HG02870 (cell line): ENCODE results near the gene SVOP.
"Not testable (repeated sequence)": the region's sequence is repeated elsewhere in the genome, so short reads cannot be mapped to it uniquely, and the experiment has no call there.

Experiments
- ATAC-seq: cut with Tn5 transposase; IDR thresholded peaks from one replicate; pipeline ENCODE4 v1.9.1; 2021; ENCODE audit warnings: mild to moderate bottlenecking, moderate library complexity; ENCODE audit not compliant: unreplicated experiment

SVOP gene

DNA sequence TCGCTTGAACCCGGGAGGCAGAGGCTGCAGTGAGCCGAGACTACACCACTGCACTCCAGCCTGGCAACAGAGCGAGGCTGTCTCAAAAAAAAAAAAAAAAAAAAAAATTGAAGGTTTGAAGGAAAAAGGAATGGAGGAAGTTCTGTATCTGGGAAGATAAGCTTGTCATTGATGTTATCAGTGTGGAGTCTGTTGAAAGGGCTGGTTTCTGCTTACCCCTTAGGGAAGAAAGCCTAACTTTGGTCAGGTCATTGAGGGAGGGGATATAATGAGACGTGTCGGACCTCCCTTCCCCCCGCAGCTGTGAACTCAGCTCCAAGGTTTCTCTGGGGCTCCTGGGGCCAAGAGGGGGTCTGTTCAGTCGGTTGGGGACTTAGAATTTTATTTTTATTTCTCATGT lies 124.5 kb downstream of the SVOP start:
- no peak for ATAC-seq

- no peak for ATAC-seq
Observed at GRCh38 chr12:108895220-108895802, 125.6 kb downstream of the SVOP start.

DNA sequence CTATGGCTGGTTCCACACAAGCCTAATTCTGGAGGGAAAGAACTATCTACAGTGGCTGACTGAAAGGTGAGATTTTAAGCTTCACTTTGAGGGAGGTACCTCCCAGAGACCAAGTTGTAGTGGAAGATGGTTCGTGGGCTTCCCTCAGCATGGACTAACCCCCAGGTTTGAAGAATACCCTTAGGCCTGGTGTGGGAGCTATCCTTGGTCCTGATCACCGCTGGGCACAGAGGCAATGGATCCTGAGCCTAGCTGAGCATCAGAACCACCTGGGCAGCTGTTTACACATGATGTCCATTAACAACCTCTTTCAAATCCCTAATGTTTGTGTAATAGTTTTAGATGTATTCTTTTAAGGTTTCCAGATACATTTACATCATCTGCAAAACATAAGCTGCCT lies 130.7 kb downstream of the SVOP start:
- no peak for ATAC-seq

DNA sequence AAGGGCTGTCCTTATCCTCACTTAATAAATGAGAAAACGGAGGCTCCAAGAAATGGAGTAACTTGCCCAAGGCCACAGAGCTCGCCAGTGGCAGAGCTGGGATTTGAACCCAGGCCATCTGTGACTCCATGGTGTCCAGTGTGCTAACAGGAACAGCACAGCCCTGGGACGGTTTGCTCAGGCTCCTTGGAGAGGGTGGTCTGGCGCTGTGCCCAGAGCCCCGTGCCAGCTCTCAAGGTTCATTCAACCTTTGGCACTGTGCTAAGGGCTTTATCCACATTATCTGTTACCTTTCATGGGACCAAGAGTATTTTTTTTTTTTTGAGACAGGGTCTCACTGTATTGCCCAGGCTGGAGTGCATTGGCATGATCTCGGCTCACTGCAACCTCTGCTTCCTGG lies 132.8 kb downstream of the SVOP start:
- ATAC-seq = no peak

DNA sequence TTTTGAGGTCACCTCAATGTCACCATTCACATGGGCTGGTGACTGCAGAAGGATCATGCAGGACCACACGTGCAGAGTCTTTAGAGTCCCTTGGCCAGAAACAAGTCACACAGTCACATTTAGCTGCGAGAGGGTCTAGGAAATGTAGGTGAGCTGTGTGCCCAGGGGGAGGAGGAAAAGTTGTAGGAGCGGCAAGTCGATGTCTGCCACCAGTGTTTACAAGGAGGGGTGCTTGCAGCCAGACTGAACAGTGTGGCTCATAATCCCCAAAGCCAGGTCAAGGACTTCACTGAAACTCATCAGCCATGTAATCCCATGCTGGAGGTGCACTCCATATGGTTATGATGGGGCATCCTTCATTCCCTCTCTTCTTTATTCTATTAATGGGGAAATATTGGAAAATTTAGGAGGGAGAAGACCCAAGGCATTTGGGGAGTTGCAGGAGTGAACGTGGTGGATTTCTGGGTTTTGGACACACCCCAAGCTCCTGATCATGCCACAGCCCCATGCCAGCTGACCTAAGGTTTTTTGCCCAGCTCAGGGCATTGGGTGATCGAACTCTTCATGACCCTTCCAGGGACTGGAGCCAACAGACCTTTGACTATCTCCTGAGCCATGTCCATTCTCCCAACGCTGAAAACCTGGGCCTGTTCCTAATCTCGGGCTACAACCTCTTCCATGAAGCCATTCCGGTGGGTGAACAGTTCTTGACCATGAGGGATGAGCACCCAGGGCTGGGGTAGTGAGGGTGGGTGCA lies 133.8 kb downstream of the SVOP start:
- ATAC-seq = no peak

DNA sequence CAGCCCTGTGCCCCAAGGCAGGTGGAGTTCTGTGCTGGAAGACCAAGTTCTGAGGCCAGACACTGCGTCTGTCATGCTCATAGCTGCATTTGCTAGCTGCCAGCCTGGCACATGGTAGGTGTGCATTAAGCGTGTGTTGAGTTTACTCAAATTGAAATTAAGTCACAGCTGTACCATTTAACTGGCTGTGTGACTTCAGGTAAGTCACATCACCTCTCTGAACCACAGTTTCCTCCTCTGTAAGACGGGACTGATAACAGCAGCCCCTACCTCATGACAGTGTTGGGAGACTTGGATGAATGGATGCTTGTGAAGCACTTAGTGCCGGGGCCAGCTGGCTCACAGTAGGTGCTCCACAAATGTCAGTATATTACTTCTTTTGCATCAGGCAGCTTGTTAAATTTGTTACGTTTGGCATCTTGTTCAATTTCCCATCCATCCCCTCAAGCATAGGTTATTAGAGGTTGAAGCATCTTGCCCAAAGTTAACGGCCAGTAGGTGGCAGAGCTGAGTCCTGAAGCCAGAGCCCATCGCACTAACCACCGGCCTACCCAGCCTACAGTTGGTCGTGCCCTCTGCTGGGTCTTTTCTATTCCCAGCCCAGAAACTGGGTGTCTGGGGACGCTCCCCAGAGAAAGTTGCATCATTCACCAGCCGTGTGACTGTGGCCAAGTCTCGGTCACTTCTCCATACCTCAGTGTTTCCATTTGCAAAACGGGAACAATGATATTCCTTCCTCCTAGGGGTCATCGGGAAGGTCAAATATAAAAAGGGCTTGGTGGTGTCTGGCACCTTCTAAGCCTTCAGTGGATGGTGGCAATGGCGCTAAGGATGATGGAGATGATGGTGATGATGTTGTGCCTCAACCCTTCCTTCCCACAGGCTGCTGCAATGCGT lies 136.5 kb downstream of the SVOP start:
- no peak for ATAC-seq

DNA sequence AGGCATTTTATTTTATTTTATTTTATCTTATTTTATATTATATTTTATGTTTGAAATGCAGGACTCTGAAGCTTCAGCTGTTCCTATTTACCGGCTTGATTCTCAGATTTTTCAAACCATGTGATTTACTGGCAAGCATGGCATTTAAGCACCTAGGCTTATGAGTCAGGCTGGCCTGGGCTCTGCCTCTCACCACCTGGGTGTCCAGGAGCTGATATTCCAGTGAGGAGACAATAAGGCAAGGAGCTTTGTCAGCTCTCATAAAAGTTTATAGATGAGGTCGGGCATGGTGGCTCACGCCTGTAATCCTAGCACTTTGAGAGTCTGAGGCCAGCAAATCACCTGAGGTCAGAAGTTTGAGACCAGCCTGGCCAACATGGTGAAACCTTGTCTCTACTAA lies 138.9 kb downstream of the SVOP start:
- ATAC-seq = no peak

GRCh38 chr12:108879615-108880254 lies 141.1 kb downstream of the SVOP start, which contains the start of gene DAO:
DAO (plus strand) TSS chr12:108880092; CDS start chr12:108885007, 4,915 bp downstream.
- ATAC-seq = no peak

DNA sequence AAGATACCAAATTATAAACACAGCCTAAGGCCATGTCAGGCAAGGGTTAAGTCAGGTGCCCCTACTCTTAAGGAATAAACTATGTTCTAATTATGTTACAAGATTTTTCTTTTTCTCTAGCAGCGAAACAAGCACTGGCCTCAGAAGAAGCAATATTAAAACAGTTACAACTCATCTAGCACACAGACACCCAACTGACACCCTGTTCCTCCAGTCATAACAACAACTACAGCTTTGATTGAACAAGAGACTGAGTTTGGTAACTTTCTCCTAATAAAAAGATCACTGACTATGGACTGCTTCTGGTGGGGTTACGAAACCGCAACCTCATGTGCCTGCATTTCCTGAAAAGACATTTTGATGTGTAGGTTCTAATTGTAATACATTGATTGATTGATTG lies 144.3 kb downstream of the SVOP start:
- ATAC-seq = no peak

DNA sequence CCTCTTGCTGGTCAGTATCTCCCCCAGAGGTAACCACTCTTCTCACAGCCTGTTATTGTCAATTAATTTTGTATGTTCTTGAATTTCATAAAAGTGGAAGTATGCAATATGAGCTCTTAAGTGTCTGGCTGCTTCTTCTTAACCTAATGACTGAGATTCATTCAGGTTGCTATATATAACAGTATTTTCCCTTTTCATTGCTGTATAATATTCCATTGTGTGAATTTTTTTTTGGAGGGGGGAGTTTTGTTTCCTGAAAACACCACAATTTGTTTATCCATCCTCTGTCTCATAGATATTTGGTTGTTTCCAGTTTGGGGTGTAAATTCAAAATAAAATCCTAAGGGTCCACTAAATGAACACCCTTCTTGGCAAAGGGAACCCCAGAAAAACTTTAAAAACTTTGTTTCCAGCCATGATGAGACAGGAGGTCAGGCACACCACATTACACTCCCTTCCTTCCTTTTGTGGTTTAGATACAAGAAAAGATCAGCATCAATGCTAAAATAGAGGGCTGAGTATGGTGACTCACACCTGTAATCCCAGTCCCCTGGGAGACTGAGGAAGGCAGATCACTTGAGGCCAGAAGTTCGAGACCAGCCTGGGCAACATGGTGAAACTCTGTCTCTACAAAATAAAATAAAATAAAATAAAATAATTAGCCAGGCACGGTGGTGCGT lies 145.0 kb downstream of the SVOP start:
- no peak for ATAC-seq

DNA sequence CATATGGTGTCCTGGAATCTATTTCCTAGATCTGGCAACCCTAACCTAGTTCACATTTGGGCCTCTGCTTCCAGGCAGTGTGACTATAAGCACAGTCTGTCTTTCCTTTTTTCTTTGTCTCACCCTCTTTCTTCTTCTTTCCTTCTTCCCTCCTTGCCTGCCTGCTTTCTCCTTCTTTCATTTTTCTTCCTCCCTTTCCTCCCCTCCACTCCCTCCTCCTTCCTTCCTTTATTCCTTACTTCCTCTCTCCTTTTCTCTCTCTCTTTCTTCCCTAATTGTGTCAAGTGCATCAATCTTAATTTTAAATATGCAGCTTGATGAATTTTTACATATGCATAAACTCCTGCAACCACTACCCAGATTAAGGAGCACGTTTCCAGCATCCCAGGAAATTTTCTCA lies 145.6 kb downstream of the SVOP start:
- no peak for ATAC-seq

GRCh38 chr12:108868781-108869180 lies 152.1 kb downstream of the SVOP start:
- no peak for ATAC-seq

DNA sequence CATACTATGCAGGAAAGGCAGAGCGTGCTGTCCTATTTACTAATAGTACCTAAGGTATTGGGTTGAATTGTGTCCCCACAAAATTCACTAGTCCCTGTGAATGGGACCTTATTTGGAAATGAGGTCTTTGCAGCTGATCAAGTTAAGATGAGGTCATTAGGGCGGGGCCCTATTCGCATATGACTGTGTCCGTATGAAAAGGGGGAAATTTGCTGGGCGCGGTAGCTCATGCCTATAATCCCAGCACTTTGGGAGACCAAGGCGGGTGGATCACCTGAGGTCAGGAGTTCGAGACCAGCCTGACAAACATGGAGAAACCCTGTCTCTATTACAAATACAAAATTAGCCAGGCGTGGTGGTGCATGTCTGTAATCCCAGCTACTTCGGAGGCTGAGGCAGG lies 154.8 kb downstream of the SVOP start:
- ATAC-seq = not testable (repeated sequence)

DNA sequence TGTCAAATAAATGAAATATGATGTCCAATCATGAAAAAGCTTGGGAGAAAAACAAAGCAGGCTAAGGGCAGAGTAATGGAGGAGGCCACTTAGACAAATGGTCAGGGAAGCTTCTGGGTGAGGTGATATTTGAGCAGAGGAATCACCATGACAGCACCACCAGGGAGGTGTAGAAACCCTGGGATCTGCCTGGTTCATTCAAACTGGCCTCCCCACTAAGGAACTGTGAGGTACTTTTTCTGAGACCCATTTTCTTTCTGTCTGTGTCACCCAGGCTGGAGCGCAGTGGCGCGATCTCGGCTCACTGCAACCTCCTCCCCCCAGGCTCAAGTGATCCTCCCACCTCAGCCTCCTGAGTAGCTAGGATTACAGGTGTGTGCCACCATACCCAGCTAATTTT lies 155.7 kb downstream of the SVOP start:
- no peak for ATAC-seq

DNA sequence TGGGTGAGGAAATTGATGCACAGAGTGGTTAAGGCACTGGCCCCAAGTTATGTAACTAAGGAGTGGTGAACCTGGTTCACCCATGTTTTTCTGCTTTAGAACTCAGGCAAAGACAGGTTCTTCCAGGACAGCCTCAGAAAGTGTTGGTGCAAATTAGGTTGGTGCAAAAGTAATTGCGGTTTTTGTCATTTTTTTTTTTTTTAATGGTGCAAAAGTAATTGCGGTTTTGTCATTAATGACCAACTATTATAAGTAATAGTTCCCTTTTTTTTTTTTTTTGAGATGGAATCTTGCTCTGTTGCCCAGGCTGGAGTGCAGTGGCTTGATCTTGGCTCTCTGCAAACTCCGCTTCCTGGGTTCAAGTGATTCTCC lies 158.3 kb downstream of the SVOP start:
- no peak for ATAC-seq

DNA sequence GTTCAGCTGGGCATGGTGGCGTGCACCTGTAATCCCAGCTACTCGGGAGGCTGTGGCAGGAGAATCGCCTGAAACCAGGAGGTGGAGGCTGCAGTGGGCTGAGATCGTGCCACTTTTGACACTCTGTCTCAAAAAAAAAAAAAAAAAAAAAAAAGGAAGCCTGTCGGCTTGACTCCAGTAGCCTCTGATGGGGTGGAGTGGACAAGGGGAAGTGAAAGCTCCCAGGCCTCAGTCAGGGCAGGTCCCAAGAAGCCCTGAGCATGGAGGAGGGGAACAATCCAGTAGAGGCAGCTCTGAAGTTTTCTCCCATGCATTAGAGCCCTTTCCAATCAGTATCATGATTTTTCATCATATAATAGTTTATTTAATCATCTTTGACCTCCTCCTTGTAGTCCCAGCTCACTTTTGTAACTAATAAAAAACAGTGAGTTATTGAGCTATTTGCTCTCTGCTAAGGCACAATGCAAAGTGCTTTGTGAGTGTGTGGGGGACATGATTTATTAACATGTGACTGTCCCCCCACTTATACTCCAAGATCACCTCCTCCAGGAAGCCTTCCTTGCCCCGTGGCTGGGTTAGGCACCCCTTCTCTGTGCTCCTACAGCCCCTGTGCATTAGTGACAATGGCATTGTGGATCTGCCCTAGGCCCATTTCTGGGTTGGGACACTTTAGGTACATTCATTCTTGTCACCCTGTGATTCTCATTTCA lies 158.8 kb downstream of the SVOP start:
- ATAC-seq = no peak

DNA sequence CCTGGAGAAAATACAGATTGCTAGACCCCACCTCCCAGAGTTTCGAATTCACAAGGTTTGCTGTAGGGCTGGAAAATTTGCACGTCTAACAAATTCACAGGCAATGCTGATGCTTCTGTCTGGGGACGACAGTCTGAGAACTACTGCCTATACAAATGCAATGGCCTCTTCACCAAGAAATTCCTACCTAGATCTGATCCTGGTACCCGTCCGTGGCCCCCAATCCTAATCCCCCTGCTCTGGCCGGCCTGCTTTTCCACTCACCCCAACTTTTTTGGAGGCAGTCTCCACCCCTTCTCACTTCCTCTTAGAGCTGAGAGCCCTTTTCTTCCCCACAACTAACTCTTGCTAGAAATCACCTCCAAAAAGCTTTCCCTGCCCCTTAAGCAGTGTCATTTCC lies 160.4 kb downstream of the SVOP start:
- ATAC-seq = no peak

GRCh38 chr12:108859923-108860291 lies 161.0 kb downstream of the SVOP start:
- ATAC-seq = no peak

DNA sequence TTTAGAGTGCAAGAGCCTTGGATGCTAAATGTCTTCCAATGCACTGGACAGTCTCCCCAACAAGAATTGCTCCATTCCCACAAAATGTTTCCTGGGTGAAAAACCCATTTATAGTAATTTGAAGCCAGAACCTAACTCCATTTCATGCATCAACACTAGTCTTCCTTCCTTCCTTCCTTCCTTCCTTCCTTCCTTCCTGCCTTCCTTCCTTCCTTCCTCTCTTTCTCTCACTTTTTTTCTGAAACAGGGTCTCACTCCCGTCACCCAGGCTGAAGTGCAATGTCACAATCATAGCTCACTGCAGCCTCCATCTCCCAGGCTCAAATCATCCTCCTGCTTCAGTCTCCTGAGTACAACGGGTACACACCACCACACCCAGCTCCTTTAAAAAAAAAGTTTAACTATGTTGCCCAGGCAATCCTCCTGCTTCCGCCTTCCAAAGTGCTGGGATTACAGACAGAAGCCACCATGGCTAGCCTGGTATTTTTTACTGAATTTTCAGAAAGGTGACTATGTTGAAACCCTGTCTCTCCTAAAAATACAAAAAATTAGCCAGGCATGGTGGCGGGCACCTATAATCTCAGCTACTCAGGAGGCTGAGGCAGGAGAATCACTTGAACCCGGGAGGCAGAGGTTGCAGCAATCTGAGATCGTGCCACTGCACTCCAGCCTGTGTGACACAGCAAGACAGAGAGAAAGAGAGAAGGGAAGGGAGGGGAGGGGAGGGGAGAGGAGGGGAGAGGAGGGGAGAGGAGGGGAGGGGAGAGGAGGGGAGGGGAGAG lies 161.5 kb downstream of the SVOP start:
- not testable (repeated sequence) for ATAC-seq
